ENCODE results near the gene TMEM203.

Gene TMEM203

DNA sequence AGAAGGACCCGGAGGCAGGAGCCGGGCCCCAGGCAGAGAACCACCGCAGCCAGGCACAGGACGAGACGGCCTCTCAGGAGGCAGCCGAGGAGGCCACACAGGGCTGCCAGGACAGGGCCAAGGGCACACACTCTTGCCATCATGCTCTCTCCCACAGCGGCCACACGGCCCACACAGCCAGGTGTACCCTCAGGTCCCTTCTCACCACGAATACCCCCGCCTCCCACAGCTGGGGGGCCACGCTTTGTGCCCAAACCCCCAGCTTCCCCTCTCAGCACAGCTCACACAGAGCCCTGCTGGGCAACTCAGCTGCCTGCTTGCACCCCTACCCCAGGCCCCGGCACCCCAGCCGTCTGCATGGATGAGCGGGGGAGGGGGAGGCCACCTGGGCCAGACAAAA is 11.7 kb downstream of the TMEM203 start:
- no peak for DNase-seq

DNA sequence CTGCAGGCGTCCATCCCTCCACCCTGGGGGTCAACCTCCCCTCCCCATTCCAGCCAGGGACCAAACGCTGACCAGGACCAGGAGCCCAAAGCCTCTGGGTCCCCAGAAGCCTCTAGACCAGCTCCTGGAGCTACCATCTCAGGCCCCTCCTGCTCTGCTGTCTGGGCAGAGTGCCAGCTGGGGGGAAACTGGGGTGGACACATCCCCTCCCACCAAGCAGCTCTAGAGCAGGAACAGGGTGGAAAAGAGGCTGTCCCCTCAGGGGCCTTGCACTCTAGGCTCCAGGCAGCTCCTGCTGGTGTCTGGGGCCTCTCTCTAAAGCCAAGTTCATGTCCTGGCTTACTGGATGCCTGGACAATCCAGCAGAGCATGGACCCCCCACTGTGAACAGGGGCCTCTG is 12.6 kb downstream of the TMEM203 start:
- no peak for DNase-seq

DNA sequence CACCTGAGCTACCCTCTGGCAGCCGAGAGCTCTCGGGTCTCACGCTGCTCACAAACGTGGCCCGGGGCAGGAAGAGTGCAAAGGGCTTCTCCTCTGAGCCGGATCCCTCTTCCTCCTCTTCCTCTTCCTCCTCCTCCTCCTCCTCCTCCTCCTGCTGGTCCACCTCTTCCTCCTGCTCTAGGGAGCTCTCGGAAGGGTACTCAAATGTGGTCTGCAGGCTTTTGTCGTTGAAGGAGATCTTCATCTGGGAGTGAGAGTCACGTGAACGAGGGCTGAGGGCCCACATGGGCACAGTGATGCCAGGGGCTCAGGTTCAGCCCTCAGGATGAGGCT is 13.0 kb downstream of the TMEM203 start:
- no peak for DNase-seq

DNA sequence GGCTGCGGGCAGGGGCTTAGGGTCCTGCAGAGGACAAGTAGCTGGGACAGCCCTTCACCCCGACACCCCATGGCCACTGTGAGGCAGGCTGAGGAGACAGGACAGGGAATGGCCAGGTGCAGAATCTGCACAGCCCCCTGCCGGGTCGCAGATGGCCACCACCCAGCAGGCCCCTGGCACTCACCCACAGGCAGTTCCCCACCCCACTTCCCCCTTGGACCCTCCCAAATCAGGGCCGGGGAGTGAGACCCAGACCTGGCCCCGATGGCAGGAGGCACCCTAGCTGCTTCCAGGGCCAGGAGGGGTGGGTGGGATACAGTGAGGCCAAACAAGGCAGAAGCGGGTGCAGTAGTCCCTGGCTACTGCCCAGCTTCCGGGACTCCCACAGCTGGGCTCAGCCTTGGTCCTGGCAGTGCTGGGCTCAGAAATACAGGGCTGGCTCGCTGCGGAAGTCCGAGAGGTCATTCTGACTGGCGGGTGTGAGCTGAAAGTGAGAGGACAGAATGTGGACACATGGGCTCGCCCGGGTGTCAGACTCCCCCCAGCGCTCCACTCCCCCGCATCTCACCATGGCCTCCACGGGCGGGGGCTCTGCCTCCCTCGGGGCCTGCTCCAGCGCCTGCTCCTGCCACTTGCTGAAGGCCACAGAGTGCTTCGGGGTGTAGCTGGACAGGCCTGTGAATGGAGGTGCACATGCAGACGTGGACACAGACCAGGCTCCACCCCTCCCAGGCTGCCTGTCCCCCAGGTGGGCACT is 13.6 kb downstream of the TMEM203 start:
- no peak for DNase-seq

DNA sequence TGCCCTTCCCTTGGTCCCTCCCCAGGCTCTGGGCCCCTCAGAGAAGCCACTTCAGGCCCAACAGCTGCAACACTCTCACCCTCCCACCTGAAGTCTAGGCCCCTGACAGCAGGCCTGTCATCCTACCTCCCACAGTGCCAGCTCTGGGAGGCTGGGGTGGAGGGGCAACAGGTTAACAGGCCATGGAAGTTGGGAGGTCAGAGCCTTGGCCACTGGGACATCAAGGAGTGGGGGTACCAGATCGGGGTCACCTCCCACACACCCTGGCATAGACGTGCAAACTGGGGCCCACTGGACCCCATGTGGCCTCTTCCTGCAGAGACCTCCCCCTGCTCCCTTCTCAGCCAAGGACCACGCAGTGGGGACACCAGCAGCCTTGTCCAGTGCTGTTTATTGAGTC is 14.2 kb downstream of the TMEM203 start:
- no peak for DNase-seq

DNA sequence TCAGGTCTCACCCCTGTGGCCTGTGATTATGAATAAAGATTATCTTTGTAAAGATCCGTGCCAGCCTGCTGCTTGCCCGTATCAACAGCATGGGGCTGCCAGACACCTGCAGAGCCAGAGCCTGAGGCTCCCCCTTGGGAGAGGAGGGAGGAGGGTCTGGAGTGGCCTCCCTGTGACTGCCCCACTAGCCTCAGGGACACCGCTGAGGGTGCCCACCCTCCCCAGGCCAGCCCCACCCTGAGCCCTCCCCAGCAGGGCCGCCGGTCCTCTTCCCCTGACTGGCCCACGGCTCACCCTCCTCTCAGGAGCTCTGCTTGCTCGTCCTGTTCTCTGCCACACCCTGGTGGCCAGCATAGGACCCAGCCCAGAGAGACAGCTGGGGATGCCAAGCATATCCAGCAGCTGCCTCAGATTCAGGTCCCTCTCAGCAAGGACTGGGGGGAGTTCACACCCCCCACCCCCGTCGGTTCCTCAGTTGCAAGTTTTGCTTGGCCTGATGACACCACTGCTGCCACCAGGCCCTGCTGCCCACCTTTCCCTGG is 15.1 kb downstream of the TMEM203 start:
- DNase-seq = no peak

DNA sequence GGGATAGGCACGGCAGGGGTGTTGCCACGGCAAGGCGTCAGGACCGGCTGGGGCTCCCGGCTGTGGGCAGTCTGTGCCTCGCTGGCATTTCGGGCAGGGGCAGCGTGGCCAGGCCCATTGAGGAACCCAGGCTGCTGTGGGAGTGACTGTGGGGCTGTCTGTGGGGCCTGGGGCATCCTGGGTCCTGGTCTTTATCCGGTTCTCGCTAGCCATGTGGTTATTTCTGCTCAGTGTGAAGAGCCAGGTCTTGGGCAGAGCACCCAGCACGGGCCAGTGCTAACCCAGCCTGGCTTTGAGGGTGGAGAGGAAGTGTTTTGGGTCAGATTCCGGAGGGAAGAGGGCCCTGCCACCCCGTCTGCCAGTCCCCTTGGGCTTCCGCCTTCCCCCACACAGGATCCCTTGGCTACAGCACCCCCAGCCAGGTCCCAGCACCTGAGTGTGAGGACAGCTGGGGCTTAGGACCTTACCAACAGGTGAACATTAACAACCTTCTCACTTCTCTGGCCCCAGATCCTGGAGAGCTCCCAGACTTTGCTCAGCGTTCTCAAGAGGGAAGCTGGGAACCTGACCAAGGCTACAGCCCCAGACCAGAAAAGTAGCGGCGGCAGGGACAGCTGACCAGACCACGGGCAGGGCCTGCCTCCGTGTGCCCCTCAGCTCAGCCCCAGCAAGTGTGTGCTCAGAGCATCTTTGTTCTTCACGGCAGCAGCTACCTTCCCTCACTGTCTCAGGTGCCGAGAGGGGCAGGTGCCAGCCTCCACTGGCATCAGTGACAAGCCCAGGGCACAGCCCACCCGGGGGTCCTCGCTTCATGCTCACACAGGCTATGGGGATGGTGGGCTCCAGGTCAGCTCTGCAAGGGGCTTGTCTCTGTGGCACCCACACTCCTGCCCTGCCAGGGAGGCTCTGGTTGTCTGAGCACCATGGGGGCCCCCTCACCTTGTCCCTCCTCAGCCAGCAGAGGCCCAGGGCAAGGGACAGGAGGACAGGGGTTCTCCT is 15.9 kb downstream of the TMEM203 start:
- DNase-seq = no peak

DNA sequence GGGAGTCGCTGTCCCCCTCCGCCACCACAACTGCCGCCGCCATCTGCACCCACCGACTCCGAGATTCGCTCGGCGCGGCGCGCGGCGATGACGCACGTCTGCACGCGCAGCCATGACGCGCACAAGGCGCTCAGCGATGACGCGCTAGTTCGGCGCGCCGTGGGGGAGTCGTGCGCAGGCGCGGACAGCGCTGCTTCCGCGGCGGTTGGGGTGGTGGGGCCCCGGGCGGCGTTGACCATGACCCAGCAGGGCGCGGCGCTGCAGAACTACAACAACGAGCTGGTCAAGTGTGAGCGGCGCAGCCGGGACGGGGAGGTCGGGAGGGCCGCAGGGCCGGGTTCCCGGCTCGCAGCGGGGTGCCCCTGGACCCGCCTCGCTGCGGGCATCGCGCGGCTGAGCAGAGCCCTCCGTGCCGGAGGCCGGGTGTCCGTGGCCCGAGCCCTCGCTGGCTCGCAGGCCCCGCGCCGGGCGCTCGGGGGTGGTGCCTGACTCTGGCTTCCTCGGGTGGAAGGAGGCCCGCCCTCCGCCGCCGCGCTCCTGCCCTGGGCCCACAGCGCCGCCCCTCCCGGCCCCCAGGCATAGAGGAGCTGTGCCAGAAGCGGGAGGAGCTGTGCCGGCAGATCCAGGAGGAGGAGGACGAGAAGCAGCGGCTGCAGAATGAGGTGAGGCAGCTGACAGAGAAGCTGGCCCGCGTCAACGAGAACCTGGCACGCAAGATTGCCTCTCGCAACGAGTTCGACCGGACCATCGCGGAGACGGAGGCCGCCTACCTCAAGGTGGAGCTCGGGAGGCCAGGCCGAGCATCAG is 16.8 kb downstream of the TMEM203 start, which contains the start of the genes ANAPC2 and SSNA1:
ANAPC2 (minus strand) TSS at position 71 of the 807 bp plus-strand sequence; CDS start at position 43, 28 bp downstream.
SSNA1 (plus strand) TSS at position 187 of the 807 bp plus-strand sequence; CDS start at position 238, 51 bp downstream.
- DNase-seq = peak; percentile 82

DNA sequence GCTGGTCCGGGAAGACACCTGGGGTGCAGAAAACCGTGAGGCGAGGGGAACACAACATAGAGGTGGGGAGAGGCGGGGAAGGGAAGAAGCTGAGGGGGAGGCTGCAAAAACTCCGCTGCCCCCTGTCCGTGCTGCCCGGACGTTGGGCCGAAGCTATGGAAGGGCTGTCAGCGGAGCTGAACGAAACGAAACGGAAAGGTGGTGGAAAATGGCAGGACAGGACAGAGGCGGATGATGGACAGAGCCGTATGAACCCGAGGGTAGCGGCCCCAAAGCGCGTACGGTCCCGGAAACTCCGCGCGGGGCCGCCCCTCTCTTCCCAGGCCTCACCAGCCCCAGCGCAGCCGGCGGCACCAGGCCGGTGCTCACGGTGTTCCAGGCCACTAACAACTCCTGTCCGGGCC is 17.4 kb downstream of the TMEM203 start:
- DNase-seq = no peak

DNA sequence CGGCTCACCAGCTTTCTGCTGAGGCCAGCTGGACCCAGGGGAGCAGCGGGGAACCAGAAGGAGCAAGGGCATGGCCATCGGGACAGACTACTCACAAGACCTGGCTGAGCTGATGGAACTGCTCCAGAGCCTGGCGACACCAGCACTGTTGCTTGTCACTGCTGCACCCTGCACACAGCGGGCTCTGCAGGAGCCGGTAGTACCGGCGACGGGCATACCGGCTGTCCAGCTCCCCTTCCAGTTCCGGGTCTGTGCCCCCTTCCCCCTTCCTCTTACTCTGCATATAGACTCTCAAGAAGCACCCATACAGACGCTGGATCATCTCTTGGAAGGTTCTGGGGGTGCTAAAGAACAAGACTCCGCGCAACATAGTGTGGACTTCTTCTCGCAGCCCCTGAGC is 18.1 kb downstream of the TMEM203 start:
- DNase-seq = no peak

DNA sequence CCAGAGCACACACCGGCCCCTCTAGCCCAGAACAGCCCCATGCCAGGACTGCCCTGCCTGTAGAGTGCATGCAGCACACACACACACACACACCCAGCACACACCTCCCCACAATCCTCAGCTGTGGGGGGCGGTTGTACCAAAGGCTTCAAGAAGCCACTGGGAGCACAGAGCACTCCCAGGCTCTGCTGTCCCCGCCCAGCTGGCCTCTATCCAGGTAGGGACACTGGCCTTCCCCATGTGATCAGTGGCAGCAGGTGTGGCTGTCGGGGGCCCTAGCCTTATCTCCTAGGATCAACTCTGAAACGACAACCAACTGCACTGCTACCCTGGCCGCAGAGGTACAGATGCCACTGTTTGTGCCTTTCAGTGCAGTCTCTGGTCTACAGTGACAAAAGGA is 19.1 kb downstream of the TMEM203 start:
- DNase-seq = no peak

DNA sequence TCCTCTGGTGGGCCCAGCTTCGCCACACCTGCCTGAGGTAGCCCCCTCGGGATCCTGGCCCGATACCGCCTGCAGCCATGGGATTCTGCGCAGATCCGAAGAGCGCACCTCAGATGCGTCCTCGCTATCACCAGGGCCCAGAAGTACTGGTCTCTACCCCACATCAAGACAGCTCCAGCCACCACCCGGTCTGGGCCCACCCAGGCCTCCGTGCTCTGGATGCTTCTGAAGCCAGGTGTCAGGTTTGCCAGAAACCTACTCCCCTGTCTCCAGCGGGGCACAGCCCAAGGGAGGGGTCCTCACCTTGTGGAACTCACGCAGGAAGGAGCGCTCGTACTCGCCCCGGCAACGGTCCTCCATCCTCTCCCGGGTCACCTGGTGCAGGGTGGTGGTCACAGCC is 19.5 kb downstream of the TMEM203 start:
- DNase-seq = no peak

DNA sequence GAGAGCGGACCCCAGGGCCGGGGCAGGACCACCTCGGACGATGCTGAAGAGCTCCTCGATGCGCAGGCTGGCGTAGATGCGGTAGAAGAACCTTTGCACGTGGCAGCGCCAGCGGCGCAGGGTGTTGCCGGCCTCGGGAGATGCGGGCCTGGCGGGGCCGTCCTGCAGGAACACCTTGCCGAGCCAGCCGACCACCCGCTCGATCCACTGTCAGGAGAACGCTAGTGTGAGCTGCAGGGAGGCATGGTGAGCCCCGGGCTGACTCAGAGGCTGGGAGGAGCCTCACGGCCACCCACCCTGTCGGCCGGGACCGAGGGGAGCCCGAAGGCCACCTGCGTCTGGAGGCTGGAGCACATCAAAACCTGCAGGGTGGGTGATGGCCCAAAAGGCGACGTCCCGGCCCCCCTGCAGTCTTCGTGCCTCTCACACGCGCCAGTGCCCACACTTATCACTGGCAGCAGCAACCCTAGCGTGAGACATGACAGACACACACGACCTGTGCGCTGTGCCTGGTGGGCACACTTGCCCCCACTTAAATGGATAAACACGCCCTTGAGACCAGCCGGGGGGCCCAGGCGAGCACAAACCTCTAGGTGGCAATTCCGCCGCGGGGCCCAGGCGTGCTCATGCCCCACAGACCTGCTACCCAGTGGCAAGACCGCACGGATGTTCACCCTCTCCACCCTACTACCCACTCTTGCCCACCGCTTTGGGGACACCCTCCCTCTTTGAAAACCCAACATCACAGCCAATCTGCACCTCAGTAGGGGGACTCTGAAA is 20.4 kb downstream of the TMEM203 start:
- DNase-seq = no peak

DNA sequence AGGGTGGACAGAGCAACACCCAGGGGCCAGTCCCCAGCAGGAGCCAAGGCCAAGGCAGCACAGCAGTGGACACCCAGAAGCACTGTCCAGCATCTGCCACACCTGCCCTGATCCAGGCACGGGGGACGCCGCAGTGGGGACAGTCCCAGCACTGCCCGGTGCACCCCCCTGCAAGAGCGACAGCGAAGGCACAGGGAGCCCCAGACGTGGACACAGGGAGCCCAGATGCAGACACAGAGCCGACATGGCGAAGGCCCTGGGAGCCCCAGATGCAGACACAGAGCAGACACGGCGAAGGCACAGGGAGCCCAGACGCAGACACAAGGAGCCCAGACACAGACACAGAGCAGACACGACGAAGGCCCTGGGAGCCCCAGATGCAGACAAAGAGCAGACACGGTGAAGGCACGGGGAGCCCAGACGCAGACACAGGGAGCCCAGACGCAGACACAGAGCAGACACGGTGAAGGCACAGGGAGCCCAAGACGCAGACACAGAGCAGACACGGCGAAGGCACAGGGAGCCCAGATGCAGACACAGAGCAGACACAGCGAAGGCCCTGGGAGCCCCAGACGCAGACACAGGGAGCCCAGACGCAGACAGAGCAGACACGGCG is 21.4 kb downstream of the TMEM203 start:
- no peak for DNase-seq

DNA sequence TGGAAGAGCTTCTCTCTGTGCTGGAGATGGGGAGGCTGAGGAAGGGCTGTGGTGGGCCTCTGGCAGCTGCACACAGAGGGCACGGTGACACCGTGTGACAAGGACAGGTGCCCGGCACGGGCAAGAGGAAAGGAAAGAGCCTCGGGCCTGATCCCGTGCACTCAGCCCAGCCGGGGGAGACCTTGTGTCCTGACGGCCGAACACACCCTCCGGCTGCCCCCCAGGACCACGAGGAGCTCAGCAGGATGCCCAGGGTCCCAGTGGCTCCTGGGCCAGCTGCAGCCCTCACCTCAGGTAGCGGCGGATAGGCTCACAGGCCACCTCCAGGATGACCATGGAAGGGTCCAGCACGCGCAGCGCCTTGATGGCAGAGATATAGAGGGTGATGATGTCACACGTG is 22.6 kb downstream of the TMEM203 start:
- DNase-seq = no peak

DNA sequence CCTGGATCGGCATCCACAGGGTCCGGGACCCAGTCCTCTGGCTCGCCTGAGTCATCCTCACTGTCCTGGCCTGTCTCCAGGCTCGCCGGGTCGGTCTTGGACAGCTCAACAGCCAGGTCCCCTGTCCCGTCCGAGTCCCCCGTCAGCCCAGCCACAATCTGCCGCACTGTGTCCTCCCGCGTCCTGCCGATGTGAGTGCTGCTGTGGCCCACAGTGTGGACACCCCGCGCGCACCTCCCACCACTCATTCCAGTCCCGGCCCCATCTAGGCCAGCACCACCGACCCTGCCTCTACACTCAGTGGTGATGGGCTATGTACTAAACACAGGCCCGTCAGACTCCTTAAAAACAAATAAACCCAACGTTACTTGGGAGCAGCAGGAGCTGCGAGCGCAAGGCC is 23.8 kb downstream of the TMEM203 start:
- DNase-seq = no peak

DNA sequence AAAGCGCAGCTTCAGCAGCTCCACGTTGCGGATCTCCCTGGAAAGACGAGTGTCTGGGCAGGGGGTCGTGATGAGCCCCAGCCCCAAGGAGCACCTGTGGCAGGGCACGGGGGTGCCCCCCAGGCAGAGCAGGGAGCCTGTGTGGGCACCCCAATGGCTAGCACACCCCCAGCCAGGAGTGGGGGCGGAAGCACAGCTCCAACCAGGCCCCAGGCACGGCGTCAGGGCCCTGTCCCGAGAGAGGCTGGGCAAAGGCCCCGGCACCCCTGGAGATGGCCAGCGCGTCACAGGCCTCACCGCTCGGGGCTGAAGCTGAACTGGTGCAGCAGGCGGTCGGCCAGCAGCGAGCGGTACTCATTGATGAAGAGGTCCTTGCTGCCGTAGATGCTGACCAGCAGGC is 25.0 kb downstream of the TMEM203 start:
- no peak for DNase-seq

DNA sequence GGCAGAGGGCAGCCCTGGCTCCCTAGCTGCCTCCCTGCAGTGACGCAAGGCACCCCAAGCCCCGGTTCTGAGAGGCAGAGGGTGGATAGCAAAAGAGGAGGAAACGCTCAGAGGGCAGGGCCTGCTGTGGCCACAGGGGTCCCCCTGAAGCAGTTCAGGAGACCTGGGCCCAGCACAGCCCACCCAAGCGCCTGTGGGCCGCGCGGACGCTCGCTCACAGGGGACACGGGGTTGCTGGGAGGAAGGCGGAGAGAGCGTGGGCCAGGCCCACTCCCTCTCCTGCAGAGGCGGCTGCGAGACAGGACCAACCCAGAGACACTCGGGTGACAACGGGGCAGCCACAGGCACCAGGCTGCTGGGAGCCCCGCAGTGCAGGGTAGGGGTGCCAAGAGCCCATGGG is 25.7 kb downstream of the TMEM203 start:
- DNase-seq = no peak

DNA sequence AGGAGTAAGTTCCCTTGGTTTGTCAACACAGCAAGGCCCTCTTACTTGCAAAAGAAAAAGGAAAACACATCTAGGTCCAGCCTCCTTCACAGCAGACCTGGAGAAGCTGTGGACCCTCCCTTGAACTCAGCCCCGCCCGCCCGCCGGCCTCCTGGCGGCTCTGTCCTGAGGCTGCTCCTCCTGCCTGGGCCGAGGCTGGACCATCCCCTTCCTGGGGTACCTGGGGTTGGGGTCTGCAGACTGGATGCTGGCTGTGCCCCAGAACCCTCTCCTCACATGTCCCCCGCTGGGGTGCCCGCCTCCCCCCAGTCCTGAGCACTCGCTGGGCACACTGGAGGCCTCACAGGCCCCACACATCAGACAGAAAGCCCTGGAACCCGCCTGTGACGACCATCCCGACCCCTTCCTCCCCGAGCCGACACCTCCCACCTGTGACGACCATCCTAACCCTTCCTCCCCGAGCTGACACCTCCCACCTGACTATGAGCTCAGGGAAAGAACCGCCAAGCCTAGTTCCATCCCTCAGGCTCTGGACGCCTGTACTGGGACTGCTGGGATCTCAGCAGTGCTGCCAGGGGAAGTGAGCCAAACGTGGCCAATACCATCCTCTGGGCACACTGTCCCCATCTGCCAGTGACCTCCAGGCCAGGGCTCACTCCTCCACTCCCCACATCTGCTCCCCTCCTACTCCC is 26.4 kb downstream of the TMEM203 start:
- no peak for DNase-seq

DNA sequence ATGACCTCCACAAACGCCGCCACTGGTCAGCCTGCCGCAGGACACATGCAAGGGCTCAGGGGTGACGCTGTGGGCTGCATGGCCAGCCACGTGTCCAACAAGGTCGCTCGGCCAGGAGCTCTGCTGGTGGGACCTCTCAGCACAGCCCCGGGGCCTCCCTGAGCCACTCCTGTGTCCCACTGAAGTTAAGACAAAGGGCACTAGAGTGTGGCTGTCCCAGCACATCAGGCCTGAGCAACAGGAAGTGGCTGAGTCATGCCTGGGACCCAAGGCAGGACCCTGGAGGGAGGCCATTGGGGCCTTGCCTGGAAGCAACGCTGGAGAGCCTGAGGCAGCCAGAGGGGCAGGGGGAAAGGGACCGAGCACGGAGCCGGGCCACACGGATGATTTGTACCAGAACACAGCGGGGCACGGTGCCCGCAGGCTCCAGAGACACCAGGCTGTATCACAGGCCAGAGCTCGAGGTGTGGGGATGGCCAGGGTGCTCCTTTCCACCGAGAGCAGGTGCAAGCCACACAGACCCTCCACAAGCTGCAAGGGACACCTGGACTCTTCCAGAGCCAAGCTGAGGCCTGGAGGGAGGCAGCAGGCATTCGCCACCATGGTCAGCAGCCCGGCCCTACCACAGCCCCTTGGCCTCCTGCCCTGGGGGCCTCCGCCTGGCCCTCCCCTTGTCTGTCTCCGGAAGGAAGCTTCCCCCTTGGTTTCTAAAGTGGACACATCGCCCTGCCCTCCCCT is 27.1 kb downstream of the TMEM203 start:
- DNase-seq = no peak

All from KG1 (cell line).